Measurements from ENCODE around the gene GAREM1. TPM values are rescaled to one million over a fixed set of nuclear protein-coding genes. Genes with fewer than 3 reads are reported as not detected.
"Not testable (repeated sequence)": the region's sequence is repeated elsewhere in the genome, so short reads cannot be mapped to it uniquely, and the experiment has no call there.

The GAREM1 gene
- total and polyA plus RNA-seq, 2 donors (not counting 3 experiments of a cell fraction or from before 2014, with no cell fraction given) = 0.69 to 1.0 TPM

GRCh38 chr18:32343634-32344033 lies 127.0 kb downstream of the GAREM1 start:
- dilution Hi-C loops (cut with MboI; ENCODE audit: extremely low pct_ligation_motif_present, low sequenced_read_pairs) (no loop called here), intact Hi-C loops (cut with micrococcal nuclease) (no loop called here)
- CTCF ChIA-PET = interaction anchor here (1.3 to 2.9 kb wide), 2 partner anchors 54 to 127 kb away, joined by 4 to 9 read pairs; partner anchors contain the start of gene GAREM1
- H3K9ac ChIP-seq (replicated peaks; ENCODE audit: extremely low read depth, insufficient read depth, low read length) = no peak overlapping the region
- H3K4me3 ChIP-seq (replicated peaks in 1 of 3; ENCODE audit: insufficient read depth in 1 of 3, low read depth in 1 of 3, low read length in 3 of 3) = no peak overlapping the region
- H3K9me1 ChIP-seq (replicated peaks; ENCODE audit: control insufficient read depth, extremely low read depth, insufficient read depth, low read length) = no peaks in the 10 kb centered on the region
- no peak for TF ChIP-seq POLR2AphosphoS5 (IDR thresholded peaks at IDR 0.05; ENCODE audit: insufficient read depth, low read depth, low read length)
- no peak for TF ChIP-seq GATA2 (IDR thresholded peaks at IDR 0.05; ENCODE audit: insufficient read depth, insufficient read length, low read depth, low read length)
- TF ChIP-seq EZH2 (IDR thresholded peaks at IDR 0.05; ENCODE audit: borderline replicate concordance, low read depth, low read length, severe bottlenecking) = no peak
- TF ChIP-seq POLR2A (IDR thresholded peaks at IDR 0.05; ENCODE audit: low read depth, low read length) = no peak
- no peak for TF ChIP-seq FOS (IDR thresholded peaks at IDR 0.05; ENCODE audit: borderline replicate concordance, insufficient read depth, low read length)
- TF ChIP-seq JUN (IDR thresholded peaks at IDR 0.05; ENCODE audit: borderline replicate concordance, insufficient read depth, insufficient read length, low read depth) = no peak
- TF ChIP-seq MYC (IDR thresholded peaks at IDR 0.05; ENCODE audit: low read depth, low read length) = no peak
- TF ChIP-seq MAX (IDR thresholded peaks at IDR 0.05; ENCODE audit: insufficient read depth, insufficient read length) = no peak
- TF ChIP-seq CTCF (IDR thresholded peaks at IDR 0.05; ENCODE audit: extremely low read depth in 1 of 2, insufficient read depth in 1 of 2, low read depth in 1 of 2, low read length in 2 of 2) = no peak
- BruUV-seq (replicated peaks) = no TSS peak
- H3K4me1 ChIP-seq (ENCODE audit: control insufficient read depth, extremely low read depth, insufficient read depth, low read length) = no peaks in the 10 kb centered on the region
- no peak overlapping the region for H2AFZ ChIP-seq (ENCODE audit: low read depth, low read length)
- no peak overlapping the region for H3K27ac ChIP-seq (ENCODE audit: insufficient read depth, low read depth, low read length)
- no peak overlapping the region for H3K4me2 ChIP-seq (ENCODE audit: insufficient read depth, low read length)
- H3K9me3 ChIP-seq (replicated peaks; ENCODE audit: control insufficient read depth, insufficient read depth, low read length) = no peaks in the 10 kb centered on the region
- H3K36me3 ChIP-seq (ENCODE audit: control insufficient read depth in 2 of 2, extremely low read depth in 1 of 2, insufficient read depth in 2 of 2, low read length in 2 of 2) = no peaks in the 10 kb centered on the region
- POLR2A ChIA-PET = no interaction called here
- no peaks in the 10 kb centered on the region for H4K20me1 ChIP-seq (replicated peaks; ENCODE audit: control insufficient read depth, extremely low read depth, insufficient read depth, low read length)
- FAIRE-seq = no peak
- H3K79me2 ChIP-seq (ENCODE audit: control insufficient read depth, insufficient read depth, low read length) = no peaks in the 10 kb centered on the region
- H3K27me3 ChIP-seq (ENCODE audit: control insufficient read depth in 2 of 2, insufficient read depth in 2 of 2, low read length in 2 of 2) = no peaks in the 10 kb centered on the region
- no peak for DNase-seq (ENCODE audit: low read depth, low spot score)

GRCh38 chr18:32341112-32341511 lies 129.6 kb downstream of the GAREM1 start:
- POLR2A ChIA-PET; H3K4me1 ChIP-seq (ENCODE audit: control insufficient read depth, extremely low read depth, insufficient read depth, low read length); dilution Hi-C loops (cut with MboI; ENCODE audit: extremely low pct_ligation_motif_present, low sequenced_read_pairs); H3K79me2 ChIP-seq (ENCODE audit: control insufficient read depth, insufficient read depth, low read length); H3K9ac ChIP-seq (replicated peaks; ENCODE audit: extremely low read depth, insufficient read depth, low read length); FAIRE-seq; H3K9me1 ChIP-seq (replicated peaks; ENCODE audit: control insufficient read depth, extremely low read depth, insufficient read depth, low read length); H4K20me1 ChIP-seq (replicated peaks; ENCODE audit: control insufficient read depth, extremely low read depth, insufficient read depth, low read length); H3K27ac ChIP-seq (ENCODE audit: insufficient read depth, low read depth, low read length); H3K36me3 ChIP-seq (ENCODE audit: control insufficient read depth in 2 of 2, extremely low read depth in 1 of 2, insufficient read depth in 2 of 2, low read length in 2 of 2); H3K4me2 ChIP-seq (ENCODE audit: insufficient read depth, low read length); H3K27me3 ChIP-seq (ENCODE audit: control insufficient read depth in 2 of 2, insufficient read depth in 2 of 2, low read length in 2 of 2); intact Hi-C loops (cut with micrococcal nuclease); DNase-seq (ENCODE audit: low read depth, low spot score); H3K4me3 ChIP-seq (replicated peaks in 1 of 3; ENCODE audit: insufficient read depth in 1 of 3, low read depth in 1 of 3, low read length in 3 of 3); BruUV-seq (replicated peaks); H2AFZ ChIP-seq (ENCODE audit: low read depth, low read length); CTCF ChIA-PET; H3K9me3 ChIP-seq (replicated peaks; ENCODE audit: control insufficient read depth, insufficient read depth, low read length): not testable (repeated sequence)

Measured in endothelial cell of umbilical vein (primary cell).